SJSA1 (cell line): ENCODE measurements around the gene KRT35. TPM values are rescaled to one million over a fixed set of nuclear protein-coding genes. Genes with fewer than 3 reads are reported as not detected.

Experiments
- DNase-seq, 2 experiments: peaks; one replicate each; pipeline ENCODE4 v3.0.0-alpha.2; 2015 to 2020; ENCODE audit warnings: low spot score in 2 of 2, low read depth in 1 of 2
- H3K27ac ChIP-seq: fragments of 250-450 bp; sonication (Bioruptor Pico); 2 replicates; pipeline ENCODE4 v1.5.1; 2020; ENCODE audit warnings: mild to moderate bottlenecking, moderate library complexity
- H3K27me3 ChIP-seq: fragments of 250-450 bp; sonication (Bioruptor Pico); replicated peaks from 2 replicates; pipeline ENCODE4 v1.5.1; 2020; ENCODE audit warnings: mild to moderate bottlenecking, moderate library complexity
- H3K36me3 ChIP-seq: fragments of 250-450 bp; sonication (Bioruptor Pico); 2 replicates; pipeline ENCODE4 v1.5.1; 2020; ENCODE audit warnings: mild to moderate bottlenecking
- H3K4me1 ChIP-seq: fragments of 250-450 bp; sonication (Bioruptor Pico); replicated peaks from 2 replicates; pipeline ENCODE4 v1.6.1; 2021; ENCODE audit warnings: mild to moderate bottlenecking
- H3K4me3 ChIP-seq: fragments of 250-450 bp; sonication (Bioruptor Pico); 2 replicates; pipeline ENCODE4 v1.5.1; 2020; ENCODE audit warnings: mild to moderate bottlenecking
- H3K9me3 ChIP-seq: fragments of 250-450 bp; sonication (Bioruptor Pico); replicated peaks from 2 replicates; pipeline ENCODE4 v1.5.1; 2020; ENCODE audit warnings: mild to moderate bottlenecking
- total RNA-seq: library from RNA; depleted of rRNA; stranded (reverse); fragments of >200 nt; shearing (Covaris generic); gene quantifications from 2 replicates; pipeline ENCODE4 v1.2.3, GENCODE V29; 2014; rRNA removed

The KRT35 gene
- total RNA-seq, 1 experiment from 2014 or later, result not detected

- Histone ChIP-seq H3K36me3 (no peaks in the 10 kb centered on the region), H3K4me1 (no peaks in the 10 kb centered on the region), H3K27me3 (no peaks in the 10 kb centered on the region), H3K9me3 (no peaks in the 10 kb centered on the region), H3K4me3 (no peak overlapping the region), H3K27ac (no peak overlapping the region)
- DNase-seq, result no peak
Measured at GRCh38 chr17:41428591-41429291, 52.2 kb downstream of the KRT35 start.

Other genes starting within 250 kb of the KRT35 start
- not detected in 2 replicates for gene KRTAP9-3, start 248.7 kb downstream of the KRT35 start, total RNA-seq
- not detected in 2 replicates for gene KRTAP9-8, start 243.2 kb downstream of the KRT35 start, total RNA-seq
- gene KRTAP9-4, start 231.5 kb downstream of the KRT35 start, total RNA-seq, result not detected in 2 replicates
- not detected in 2 replicates for gene KRTAP9-9, start 225.8 kb downstream of the KRT35 start, total RNA-seq
- gene KRTAP9-6, start 215.8 kb downstream of the KRT35 start, total RNA-seq, result not detected in 2 replicates
- not detected in 2 replicates for gene KRTAP9-7, start 205.5 kb downstream of the KRT35 start, total RNA-seq
- gene KRTAP29-1, start 178.3 kb downstream of the KRT35 start, total RNA-seq, result not detected in 2 replicates
- not detected in 2 replicates for gene KRTAP16-1, start 171.8 kb downstream of the KRT35 start, total RNA-seq
- not detected in 2 replicates for gene KRTAP17-1, start 165.4 kb downstream of the KRT35 start, total RNA-seq
- gene KRT33A, start 130.3 kb downstream of the KRT35 start, total RNA-seq, result not detected in 2 replicates
- gene KRT33B, start 111.3 kb downstream of the KRT35 start, total RNA-seq, result 0.21 and 0.72 TPM in 2 replicates
- gene KRT34, start 98.8 kb downstream of the KRT35 start, total RNA-seq, result 0.84 and 1.6 TPM in 2 replicates
- not detected in 2 replicates for gene KRT31, start 83.5 kb downstream of the KRT35 start, total RNA-seq
- gene KRT37, start 56.6 kb downstream of the KRT35 start, total RNA-seq, result not detected in 2 replicates
- gene KRT38, start 40.2 kb downstream of the KRT35 start, total RNA-seq, result not detected in 2 replicates
- gene KRT32, start 13.8 kb downstream of the KRT35 start, total RNA-seq, result not detected in 2 replicates
- not detected in 2 replicates for gene KRT36, start 8.8 kb upstream of the KRT35 start, total RNA-seq
- gene KRT13, start 24.5 kb upstream of the KRT35 start, total RNA-seq, result not detected in 2 replicates
- 1.6 and 3.9 TPM in 2 replicates for gene KRT15, start 37.7 kb upstream of the KRT35 start, total RNA-seq
- not detected in 2 replicates for gene KRT19, start 47.2 kb upstream of the KRT35 start, total RNA-seq
- not detected in 2 replicates for gene KRT9, start 90.9 kb upstream of the KRT35 start, total RNA-seq
- gene KRT14, start 105.7 kb upstream of the KRT35 start, total RNA-seq, result 0.92 TPM in 1 of 2 replicates, not detected in the other
- gene KRT16, start 131.6 kb upstream of the KRT35 start, total RNA-seq, result 0.37 TPM in 1 of 2 replicates, not detected in the other
- 3,176 and 3,345 TPM in 2 replicates for gene KRT17, start 143.4 kb upstream of the KRT35 start, total RNA-seq
- 80.1 and 91.0 TPM in 2 replicates for gene EIF1, start 207.7 kb upstream of the KRT35 start, total RNA-seq
- gene GAST, start 231.2 kb upstream of the KRT35 start, total RNA-seq, result not detected in 2 replicates